Tibial nerve (tissue), 4 donors: ENCODE data around the gene MEX3C. TPM values are rescaled to one million over a fixed set of nuclear protein-coding genes. Genes with fewer than 3 reads are reported as not detected.

Experiments
- DNase-seq, 2 donors: peaks; one replicate each; pipeline ENCODE4 v3.0.0-alpha.2; 2019; ENCODE audit warnings: low spot score in 2 of 2
- H3K27ac ChIP-seq, 4 donors: fragments of 200-600 bp; sonication (generic) in 3 of 4; one replicate each; pipeline ENCODE4 v1.5.1; 2017 to 2019; ENCODE audit warnings: mild to moderate bottlenecking in 1 of 4
- H3K27me3 ChIP-seq, 2 donors: fragments of 200-600 bp; sonication (generic) in 1 of 2; one replicate each; pipeline versions ENCODE4 v1.5.1 to v1.6.0; 2017 to 2019
- H3K36me3 ChIP-seq, 3 donors: fragments of 200-600 bp; sonication (generic); one replicate each; pipeline ENCODE4 v1.5.1; 2018 to 2019
- H3K4me1 ChIP-seq, 4 donors: fragments of 200-600 bp; sonication (generic) in 3 of 4; one replicate each; pipeline ENCODE4 v1.5.1; 2017 to 2019
- H3K4me3 ChIP-seq, 4 donors: fragments of 200-600 bp; sonication (generic) in 3 of 4; one replicate each; pipeline ENCODE4 v1.5.1; 2017 to 2019; ENCODE audit warnings: mild to moderate bottlenecking in 1 of 4, moderate library complexity in 1 of 4
- H3K9me3 ChIP-seq, 4 donors: fragments of 200-600 bp; sonication (generic) in 3 of 4; one replicate each; pipeline ENCODE4 v1.5.1; 2017 to 2019
- EP300 ChIP-seq, 2 donors: sonication (generic); formaldehyde crosslinking; IDR thresholded peaks; one replicate each; pipeline ENCODE4 v1.6.1; 2017; ENCODE audit warnings: antibody characterized with exemption in 2 of 2, mild to moderate bottlenecking in 1 of 2
- POLR2A ChIP-seq, 2 donors: fragments of 450-650 bp; IDR thresholded peaks; one replicate each; pipeline ENCODE4 v1.6.1; 2017; ENCODE audit warnings: antibody characterized with exemption in 2 of 2, mild to moderate bottlenecking in 2 of 2, moderate library complexity in 2 of 2
- WGBS, 2 donors: methylation state at CpG; one replicate each; pipeline ENCODE4 v1.1.5; 2018; 5-methylcytosine and 5-hydroxymethylcytosine counted together
- total RNA-seq, 4 donors: library from RNA; depleted of rRNA; stranded (reverse); fragments of >200 nt; gene quantifications; one replicate each; pipeline ENCODE4 v1.1.0, GENCODE V29; 2016
- TF ChIP-seq, protein P1 (sequence below), 5 experiments: fragments of 200-600 bp in 3 of 5; fragments of 450-650 bp in 2 of 5; sonication (generic) in 3 of 5; IDR thresholded peaks; one replicate each; pipeline ENCODE4 v1.5.1; 2016 to 2019; ENCODE audit warnings: antibody characterized with exemption in 5 of 5, mild to moderate bottlenecking in 3 of 5, moderate library complexity in 2 of 5

The MEX3C gene
- total RNA-seq, 4 donors from 2014 or later: 24.0 to 32.8 (median 28.5) TPM

GRCh38 chr18:51184091-51184457 lies 13.4 kb downstream of the MEX3C start:
- no peak overlapping the region for H3K4me3 ChIP-seq

DNA sequence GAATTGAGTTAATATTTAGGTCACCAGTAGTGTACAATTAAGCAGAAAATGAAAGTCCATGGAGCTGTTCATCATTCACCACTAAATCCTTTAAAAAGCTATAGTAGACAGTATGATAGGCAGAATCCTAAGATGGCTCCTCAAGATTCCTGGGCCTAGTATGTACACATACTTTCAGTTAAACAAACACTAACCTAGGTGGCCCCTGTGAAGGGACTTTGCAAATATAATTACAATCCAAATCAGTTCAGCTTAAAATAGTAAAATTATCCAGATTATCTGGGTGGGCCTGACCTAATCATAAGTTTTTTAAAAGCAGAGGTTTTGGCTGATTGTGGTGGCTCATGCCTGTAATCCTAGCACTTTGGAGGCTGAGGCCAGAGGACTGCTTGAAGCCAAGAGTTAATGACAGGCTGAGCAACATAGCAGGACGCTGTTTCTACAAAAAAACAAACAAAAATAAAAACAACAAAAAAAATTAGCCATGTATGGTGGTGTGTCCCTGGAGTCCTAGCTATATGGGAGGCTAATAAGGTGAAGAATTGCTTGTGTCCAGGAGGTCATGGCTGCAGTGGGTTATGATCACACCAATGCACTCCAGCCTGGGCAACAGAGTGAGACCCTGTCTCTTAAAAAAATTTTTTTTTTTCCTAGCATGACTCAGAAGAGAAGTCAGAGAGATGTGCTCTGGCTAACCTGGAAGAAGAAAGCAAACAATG lies 13.9 kb downstream of the MEX3C start:
- H3K27me3 ChIP-seq: no peaks in the 10 kb centered on the region
- no peaks in the 10 kb centered on the region for H3K9me3 ChIP-seq
- H3K27ac ChIP-seq: no peak overlapping the region
- DNase-seq: no peak
- TF ChIP-seq, protein P1, sequence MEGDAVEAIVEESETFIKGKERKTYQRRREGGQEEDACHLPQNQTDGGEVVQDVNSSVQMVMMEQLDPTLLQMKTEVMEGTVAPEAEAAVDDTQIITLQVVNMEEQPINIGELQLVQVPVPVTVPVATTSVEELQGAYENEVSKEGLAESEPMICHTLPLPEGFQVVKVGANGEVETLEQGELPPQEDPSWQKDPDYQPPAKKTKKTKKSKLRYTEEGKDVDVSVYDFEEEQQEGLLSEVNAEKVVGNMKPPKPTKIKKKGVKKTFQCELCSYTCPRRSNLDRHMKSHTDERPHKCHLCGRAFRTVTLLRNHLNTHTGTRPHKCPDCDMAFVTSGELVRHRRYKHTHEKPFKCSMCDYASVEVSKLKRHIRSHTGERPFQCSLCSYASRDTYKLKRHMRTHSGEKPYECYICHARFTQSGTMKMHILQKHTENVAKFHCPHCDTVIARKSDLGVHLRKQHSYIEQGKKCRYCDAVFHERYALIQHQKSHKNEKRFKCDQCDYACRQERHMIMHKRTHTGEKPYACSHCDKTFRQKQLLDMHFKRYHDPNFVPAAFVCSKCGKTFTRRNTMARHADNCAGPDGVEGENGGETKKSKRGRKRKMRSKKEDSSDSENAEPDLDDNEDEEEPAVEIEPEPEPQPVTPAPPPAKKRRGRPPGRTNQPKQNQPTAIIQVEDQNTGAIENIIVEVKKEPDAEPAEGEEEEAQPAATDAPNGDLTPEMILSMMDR (IDR thresholded peaks at IDR 0.05): no peak
- TF ChIP-seq POLR2A (IDR thresholded peaks at IDR 0.05) (no peak), EP300 (IDR thresholded peaks at IDR 0.05) (no peak)
- no peak overlapping the region for H3K4me3 ChIP-seq
- peaks cover 0 to 33% (median 11%) of the 10 kb centered on the region in 4 donors for H3K4me1 ChIP-seq
- H3K36me3 ChIP-seq: peaks cover 0 to 19% (median 0%) of the 10 kb centered on the region in 3 donors
- WGBS, 2 donors: 78 to 84% methylated on average over 1 of the region's 1 CpG

More at GRCh38 chr18:51184091-51184457, 13.4 kb downstream of the MEX3C start:
- TF ChIP-seq EP300 (IDR thresholded peaks at IDR 0.05): no peak
- TF ChIP-seq, protein P1 (IDR thresholded peaks at IDR 0.05): no peak
- no peak for TF ChIP-seq POLR2A (IDR thresholded peaks at IDR 0.05)
- 96 to 100% methylated on average over 1 of the region's 1 CpG for WGBS, 2 donors
- Histone ChIP-seq H3K9me3 (no peaks in the 10 kb centered on the region), H3K27ac (no peak overlapping the region), H3K36me3 (peaks cover 0 to 19% (median 0%) of the 10 kb centered on the region in 3 donors), H3K27me3 (no peaks in the 10 kb centered on the region), H3K4me1 (peaks cover 0 to 37% (median 11%) of the 10 kb centered on the region in 4 donors)
- DNase-seq: no peak

DNA sequence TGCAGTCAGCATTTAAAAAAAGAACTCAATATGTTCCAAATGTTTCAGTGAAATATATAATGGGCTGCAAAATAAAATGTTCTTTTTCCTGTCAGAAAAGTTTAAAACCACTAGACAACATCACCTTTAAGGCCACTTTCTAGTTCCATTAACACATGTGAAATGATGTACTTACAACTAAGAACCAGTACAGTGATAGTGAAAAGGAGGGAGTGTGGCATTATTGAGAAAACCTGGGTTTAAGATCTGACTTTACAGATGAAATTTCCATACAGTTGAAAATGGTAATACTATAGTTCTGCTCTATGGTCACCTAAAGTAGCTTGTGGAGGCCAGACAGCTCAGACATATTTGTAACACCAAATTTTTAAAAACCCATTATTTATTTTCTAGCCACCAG lies 14.7 kb downstream of the MEX3C start:
- H3K4me1 ChIP-seq: peaks cover 0 to 28% (median 6%) of the 10 kb centered on the region in 4 donors
- H3K4me3 ChIP-seq: no peak overlapping the region
- DNase-seq: no peak
- TF ChIP-seq, protein P1 (IDR thresholded peaks at IDR 0.05): no peak
- no peak for TF ChIP-seq EP300 (IDR thresholded peaks at IDR 0.05)
- no peak for TF ChIP-seq POLR2A (IDR thresholded peaks at IDR 0.05)
- H3K36me3 ChIP-seq: peaks cover 0 to 19% (median 0%) of the 10 kb centered on the region in 3 donors
- no peak overlapping the region for H3K27ac ChIP-seq
- no peaks in the 10 kb centered on the region for H3K9me3 ChIP-seq
- no peaks in the 10 kb centered on the region for H3K27me3 ChIP-seq

GRCh38 chr18:51171625-51172259 lies 25.7 kb downstream of the MEX3C start:
- Histone ChIP-seq H3K36me3 (peaks cover 0 to 22% (median 0%) of the 10 kb centered on the region in 3 donors), H3K4me1 (no peaks in the 10 kb centered on the region), H3K4me3 (no peak overlapping the region), H3K9me3 (no peaks in the 10 kb centered on the region), H3K27ac (no peak overlapping the region), H3K27me3 (no peaks in the 10 kb centered on the region)
- WGBS, 2 donors: 81 to 94% methylated on average over 1 of the region's 1 CpG
- TF ChIP-seq EP300 (IDR thresholded peaks at IDR 0.05) (no peak), POLR2A (IDR thresholded peaks at IDR 0.05) (no peak)
- TF ChIP-seq, protein P1 (IDR thresholded peaks at IDR 0.05): no peak
- no peak for DNase-seq

GRCh38 chr18:51171223-51171622 lies 26.3 kb downstream of the MEX3C start:
- no peak for DNase-seq
- H3K27ac ChIP-seq: no peak overlapping the region
- 94 to 95% methylated on average over 3 of the region's 3 CpGs for WGBS, 2 donors
- H3K36me3 ChIP-seq: peaks cover 0 to 17% (median 0%) of the 10 kb centered on the region in 3 donors
- no peaks in the 10 kb centered on the region for H3K9me3 ChIP-seq
- no peaks in the 10 kb centered on the region for H3K4me1 ChIP-seq
- H3K4me3 ChIP-seq: no peak overlapping the region
- TF ChIP-seq, protein P1 (IDR thresholded peaks at IDR 0.05): no peak
- no peak for TF ChIP-seq EP300 (IDR thresholded peaks at IDR 0.05)
- TF ChIP-seq POLR2A (IDR thresholded peaks at IDR 0.05): no peak
- no peaks in the 10 kb centered on the region for H3K27me3 ChIP-seq
